CD8-positive, alpha-beta memory T cell (primary cell): ENCODE results near the gene ZNF444. TPM values are rescaled to one million over a fixed set of nuclear protein-coding genes. Genes with fewer than 3 reads are reported as not detected.
A peak's percentile ranks its signal among the peaks of the same experiment; 100 is the strongest.

Source experiments
- CTCF ChIA-PET: fragments of 350-600 bp; sonication (Branson Sonifier 250); formaldehyde crosslinking; loops from one replicate; lab custom pipeline; 2021; ENCODE audit warnings: antibody characterized with exemption; lab: Charles Lee
- POLR2A ChIA-PET: fragments of 350-600 bp; sonication (Branson Sonifier 250); formaldehyde crosslinking; loops from one replicate; lab custom pipeline; 2021; ENCODE audit warnings: antibody characterized with exemption; lab: Charles Lee
- DNase-seq, 5 donors: peaks; one replicate each; pipeline versions ENCODE4 v3.0.0 to v3.0.0-alpha.2; 2020 to 2022; ENCODE audit warnings: mixed read lengths in 1 of 5
- H3K27ac ChIP-seq: one replicate; pipeline ENCODE4 v1.7.0; 2013; ENCODE audit warnings: low read depth, mild to moderate bottlenecking, low read length, moderate library complexity
- H3K27me3 ChIP-seq: 2 replicates; pipeline ENCODE4 v1.7.0; 2013; ENCODE audit warnings: low read length, mild to moderate bottlenecking; ENCODE audit not compliant: insufficient read depth, poor library complexity, severe bottlenecking
- H3K36me3 ChIP-seq: 2 replicates; pipeline ENCODE4 v1.7.0; 2013; ENCODE audit warnings: mild to moderate bottlenecking, low read length, moderate library complexity; ENCODE audit not compliant: insufficient read depth
- H3K4me1 ChIP-seq: 2 replicates; pipeline ENCODE4 v1.7.0; 2013; ENCODE audit warnings: mild to moderate bottlenecking, low read length, moderate library complexity; ENCODE audit not compliant: insufficient read depth
- H3K4me3 ChIP-seq: 2 replicates; pipeline ENCODE4 v1.7.0; 2013; ENCODE audit warnings: mild to moderate bottlenecking, low read length
- H3K9me3 ChIP-seq: 2 replicates; pipeline ENCODE4 v1.7.0; 2013; ENCODE audit warnings: mild to moderate bottlenecking, low read length
- H3K27ac Mint-ChIP-seq, 8 donors: one replicate each; pipeline ENCODE4 v1.8.0; 2020 to 2021; ENCODE audit warnings: mixed read lengths in 8 of 8, mild to moderate bottlenecking in 6 of 8, inconsistent platforms in 3 of 8, moderate library complexity in 3 of 8
- H3K27me3 Mint-ChIP-seq, 2 donors: one replicate each; pipeline ENCODE4 v1.8.0; 2020 to 2021; ENCODE audit warnings: mixed read lengths in 2 of 2, mild to moderate bottlenecking in 1 of 2, moderate library complexity in 1 of 2
- H3K36me3 Mint-ChIP-seq, 3 donors: one replicate each; pipeline ENCODE4 v1.8.0; 2020 to 2021; ENCODE audit warnings: mixed read lengths in 3 of 3, inconsistent platforms in 1 of 3, mild to moderate bottlenecking in 1 of 3
- H3K4me1 Mint-ChIP-seq, 3 donors: one replicate each; pipeline ENCODE4 v1.8.0; 2020 to 2021; ENCODE audit warnings: mixed read lengths in 3 of 3, inconsistent platforms in 1 of 3, mild to moderate bottlenecking in 1 of 3
- H3K4me3 Mint-ChIP-seq, 7 donors: one replicate each; pipeline ENCODE4 v1.8.0; 2020 to 2021; ENCODE audit warnings: mixed read lengths in 7 of 7, mild to moderate bottlenecking in 6 of 7, moderate library complexity in 4 of 7, inconsistent platforms in 2 of 7
- H3K9me3 Mint-ChIP-seq, 5 donors: one replicate each; pipeline ENCODE4 v1.8.0; 2020 to 2022; ENCODE audit warnings: mixed read lengths in 5 of 5, mild to moderate bottlenecking in 3 of 5, moderate library complexity in 2 of 5, inconsistent platforms in 1 of 5
- polyA plus RNA-seq: library from polyadenylated mRNA; unstranded; fragments of 300-500 nt; fragmentation: Illumina TruSeq; gene quantifications from one replicate; pipeline ENCODE4 v1.2.3, GENCODE V29; 2021
- total RNA-seq, 2 experiments: library from RNA; stranded (reverse); gene quantifications; one replicate each; pipeline ENCODE4 v1.2.3, GENCODE V29; 2021

The ZNF444 gene
- total RNA-seq, result 10 to 100 TPM; 24.9 to 26.7 TPM
- 19.7 TPM for polyA plus RNA-seq

GRCh38 chr19:56140583-56141416 is at the start of gene ZNF444:
ZNF444 (plus strand) TSS chr19:56141287; CDS start chr19:56146912, 5,625 bp downstream.
- Mint-ChIP-seq H3K27me3 (peaks cover 0 to 4% of the 10 kb centered on the region in 2 donors), H3K4me1 (peaks cover 28 to 45% (median 37%) of the 10 kb centered on the region in 3 donors), H3K9me3 (no peaks in the 10 kb centered on the region), H3K4me3 (peak within 1 kb of the TSS; percentile 88 to 98 (median 91)), H3K36me3 (peaks cover 0 to 7% (median 2%) of the 10 kb centered on the region in 3 donors), H3K27ac (peak within 1 kb of the TSS; percentile 89 to 99 (median 92))
- no peaks in the 10 kb centered on the region for H3K9me3 ChIP-seq
- CTCF ChIA-PET, result interaction anchor here (1.0 kb wide), 1 partner anchor 9 kb away, joined by 4 read pairs; no protein-coding TSS in a partner anchor
- POLR2A ChIA-PET, result interaction anchor here (0.6 to 1.5 kb wide), 2 partner anchors 20 to 27 kb away, joined by 4 to 7 read pairs; partner anchors contain the start of gene ZNF787
- DNase-seq, result peak; percentile 97 to 99 (median 99)
- H3K4me3 ChIP-seq, result peak within 1 kb of the TSS; percentile 71
- H3K4me1 ChIP-seq, result peaks cover 18% of the 10 kb centered on the region
- no peaks in the 10 kb centered on the region for H3K36me3 ChIP-seq
- peak within 1 kb of the TSS; percentile 80 for H3K27ac ChIP-seq
- H3K27me3 ChIP-seq, result no peaks in the 10 kb centered on the region

- Mint-ChIP-seq H3K9me3 (no peaks in the 10 kb centered on the region), H3K27me3 (no peaks in the 10 kb centered on the region), H3K4me3 (peak overlapping the region in 1 of 7 donors; percentile 22), H3K36me3 (peaks cover 0 to 47% (median 5%) of the 10 kb centered on the region in 3 donors), H3K27ac (peak overlapping the region in 1 of 8 donors; percentile 64), H3K4me1 (peaks cover 10 to 16% (median 15%) of the 10 kb centered on the region in 3 donors)
- Histone ChIP-seq H3K36me3 (peaks cover 4% of the 10 kb centered on the region), H3K27me3 (no peaks in the 10 kb centered on the region), H3K4me1 (no peaks in the 10 kb centered on the region), H3K27ac (no peak overlapping the region), H3K4me3 (no peak overlapping the region), H3K9me3 (no peaks in the 10 kb centered on the region)
- DNase-seq, result no peak
- POLR2A ChIA-PET, result interaction anchor here (0.7 kb wide), 1 partner anchor 753 kb away, joined by 4 read pairs; no protein-coding TSS in a partner anchor
- CTCF ChIA-PET, result interaction anchor here (1.0 to 1.5 kb wide), 2 partner anchors 11 to 26 kb away, joined by 3 read pairs; no protein-coding TSS in a partner anchor
Observed at GRCh38 chr19:56091751-56092546, 49.1 kb upstream of the ZNF444 start.

GRCh38 chr19:56092685-56093631 is 48.1 kb upstream of the ZNF444 start:
- Histone ChIP-seq H3K27me3 (no peaks in the 10 kb centered on the region), H3K9me3 (no peaks in the 10 kb centered on the region), H3K36me3 (peaks cover 4% of the 10 kb centered on the region), H3K27ac (no peak overlapping the region), H3K4me1 (no peaks in the 10 kb centered on the region), H3K4me3 (no peak overlapping the region)
- Mint-ChIP-seq H3K36me3 (peaks cover 0 to 49% (median 5%) of the 10 kb centered on the region in 3 donors), H3K27me3 (no peaks in the 10 kb centered on the region), H3K9me3 (no peaks in the 10 kb centered on the region), H3K27ac (peak overlapping the region in 1 of 8 donors; percentile 56), H3K4me3 (no peak overlapping the region), H3K4me1 (peaks cover 10 to 18% (median 15%) of the 10 kb centered on the region in 3 donors)
- no peak for DNase-seq
- ChIA-PET POLR2A (no interaction called here), CTCF (no interaction called here)

GRCh38 chr19:56094449-56094848 is 46.6 kb upstream of the ZNF444 start:
- Histone ChIP-seq H3K9me3 (no peaks in the 10 kb centered on the region), H3K27ac (no peak overlapping the region), H3K27me3 (no peaks in the 10 kb centered on the region), H3K4me3 (no peak overlapping the region), H3K4me1 (no peaks in the 10 kb centered on the region), H3K36me3 (peaks cover 4% of the 10 kb centered on the region)
- Mint-ChIP-seq H3K36me3 (peaks cover 0 to 46% (median 5%) of the 10 kb centered on the region in 3 donors), H3K4me3 (no peak overlapping the region), H3K4me1 (peaks cover 10 to 18% (median 15%) of the 10 kb centered on the region in 3 donors), H3K27ac (peak overlapping the region in 1 of 8 donors; percentile 48), H3K9me3 (no peaks in the 10 kb centered on the region), H3K27me3 (no peaks in the 10 kb centered on the region)
- POLR2A ChIA-PET, result no interaction called here
- CTCF ChIA-PET, result interaction anchor here (0.9 kb wide), 1 partner anchor 53 kb away, joined by 3 read pairs; no protein-coding TSS in a partner anchor
- DNase-seq, result no peak

GRCh38 chr19:56096665-56097064 is 44.4 kb upstream of the ZNF444 start:
- H3K36me3 ChIP-seq, result no peaks in the 10 kb centered on the region
- Mint-ChIP-seq H3K4me1 (peaks cover 0 to 12% (median 7%) of the 10 kb centered on the region in 3 donors), H3K9me3 (no peaks in the 10 kb centered on the region), H3K36me3 (peaks cover 0 to 45% (median 4%) of the 10 kb centered on the region in 3 donors), H3K27ac (no peak overlapping the region), H3K4me3 (no peak overlapping the region), H3K27me3 (no peaks in the 10 kb centered on the region)
- H3K4me3 ChIP-seq, result no peak overlapping the region
- H3K4me1 ChIP-seq, result no peaks in the 10 kb centered on the region
- H3K27ac ChIP-seq, result no peak overlapping the region
- H3K27me3 ChIP-seq, result no peaks in the 10 kb centered on the region
- no peaks in the 10 kb centered on the region for H3K9me3 ChIP-seq
- POLR2A ChIA-PET, result no interaction called here
- DNase-seq, result no peak
- CTCF ChIA-PET, result interaction anchor here (1.7 kb wide), 1 partner anchor 31 kb away, joined by 5 read pairs; no protein-coding TSS in a partner anchor

GRCh38 chr19:56097306-56097705 is 43.8 kb upstream of the ZNF444 start:
- no peak overlapping the region for H3K4me3 Mint-ChIP-seq
- H3K27me3 Mint-ChIP-seq, result no peaks in the 10 kb centered on the region
- Histone ChIP-seq H3K27ac (no peak overlapping the region), H3K36me3 (no peaks in the 10 kb centered on the region), H3K4me3 (no peak overlapping the region), H3K9me3 (no peaks in the 10 kb centered on the region), H3K4me1 (no peaks in the 10 kb centered on the region), H3K27me3 (no peaks in the 10 kb centered on the region)
- ChIA-PET POLR2A (no interaction called here), CTCF (interaction anchor here (1.7 kb wide), 1 partner anchor 31 kb away, joined by 5 read pairs; no protein-coding TSS in a partner anchor)
- DNase-seq, result no peak
- no peaks in the 10 kb centered on the region for H3K9me3 Mint-ChIP-seq
- peaks cover 0 to 12% (median 7%) of the 10 kb centered on the region in 3 donors for H3K4me1 Mint-ChIP-seq
- peaks cover 0 to 52% (median 4%) of the 10 kb centered on the region in 3 donors for H3K36me3 Mint-ChIP-seq
- H3K27ac Mint-ChIP-seq, result peak overlapping the region in 1 of 8 donors; percentile 6

GRCh38 chr19:56097776-56098175 is 43.3 kb upstream of the ZNF444 start:
- no peaks in the 10 kb centered on the region for H3K9me3 Mint-ChIP-seq
- H3K27me3 Mint-ChIP-seq, result no peaks in the 10 kb centered on the region
- peaks cover 0 to 55% (median 4%) of the 10 kb centered on the region in 3 donors for H3K36me3 Mint-ChIP-seq
- H3K4me1 ChIP-seq, result no peaks in the 10 kb centered on the region
- no peaks in the 10 kb centered on the region for H3K27me3 ChIP-seq
- H3K36me3 ChIP-seq, result no peaks in the 10 kb centered on the region
- peaks cover 0 to 11% (median 7%) of the 10 kb centered on the region in 3 donors for H3K4me1 Mint-ChIP-seq
- no peaks in the 10 kb centered on the region for H3K9me3 ChIP-seq
- H3K4me3 ChIP-seq, result no peak overlapping the region
- H3K4me3 Mint-ChIP-seq, result no peak overlapping the region
- no peak overlapping the region for H3K27ac ChIP-seq
- DNase-seq, result no peak
- ChIA-PET POLR2A (no interaction called here), CTCF (no interaction called here)
- H3K27ac Mint-ChIP-seq, result no peak overlapping the region
